Fibroblast of pulmonary artery (primary cell): ENCODE data around the gene PNPLA7.

Source experiments
- DNase-seq: peaks from one replicate; pipeline ENCODE4 v3.0.0-alpha.2; 2010; ENCODE audit warnings: low read depth
- H3K4me3 ChIP-seq: replicated peaks from 2 replicates; pipeline ENCODE4 v1.5.1; 2011; ENCODE audit warnings: low read depth, mild to moderate bottlenecking, control low read depth, low read length, moderate library complexity
- CTCF ChIP-seq: IDR thresholded peaks from 2 replicates; pipeline ENCODE4 v1.5.1; 2011; ENCODE audit warnings: mild to moderate bottlenecking, control low read depth, low read length, inconsistent platforms; ENCODE audit errors: missing control alignments

The PNPLA7 gene

GRCh38 chr9:137449931-137450538, 100.2 kb downstream of the PNPLA7 start:
- no peak overlapping the region for H3K4me3 ChIP-seq
- TF ChIP-seq CTCF: no peak
- no peak for DNase-seq

- no peak for DNase-seq
- no peak overlapping the region for H3K4me3 ChIP-seq
- no peak for TF ChIP-seq CTCF
Observed at GRCh38 chr9:137449081-137449844, 100.9 kb downstream of the PNPLA7 start.

- TF ChIP-seq CTCF: no peak
- no peak for DNase-seq
- no peak overlapping the region for H3K4me3 ChIP-seq
Observed at GRCh38 chr9:137448602-137448962, 101.6 kb downstream of the PNPLA7 start.

DNA sequence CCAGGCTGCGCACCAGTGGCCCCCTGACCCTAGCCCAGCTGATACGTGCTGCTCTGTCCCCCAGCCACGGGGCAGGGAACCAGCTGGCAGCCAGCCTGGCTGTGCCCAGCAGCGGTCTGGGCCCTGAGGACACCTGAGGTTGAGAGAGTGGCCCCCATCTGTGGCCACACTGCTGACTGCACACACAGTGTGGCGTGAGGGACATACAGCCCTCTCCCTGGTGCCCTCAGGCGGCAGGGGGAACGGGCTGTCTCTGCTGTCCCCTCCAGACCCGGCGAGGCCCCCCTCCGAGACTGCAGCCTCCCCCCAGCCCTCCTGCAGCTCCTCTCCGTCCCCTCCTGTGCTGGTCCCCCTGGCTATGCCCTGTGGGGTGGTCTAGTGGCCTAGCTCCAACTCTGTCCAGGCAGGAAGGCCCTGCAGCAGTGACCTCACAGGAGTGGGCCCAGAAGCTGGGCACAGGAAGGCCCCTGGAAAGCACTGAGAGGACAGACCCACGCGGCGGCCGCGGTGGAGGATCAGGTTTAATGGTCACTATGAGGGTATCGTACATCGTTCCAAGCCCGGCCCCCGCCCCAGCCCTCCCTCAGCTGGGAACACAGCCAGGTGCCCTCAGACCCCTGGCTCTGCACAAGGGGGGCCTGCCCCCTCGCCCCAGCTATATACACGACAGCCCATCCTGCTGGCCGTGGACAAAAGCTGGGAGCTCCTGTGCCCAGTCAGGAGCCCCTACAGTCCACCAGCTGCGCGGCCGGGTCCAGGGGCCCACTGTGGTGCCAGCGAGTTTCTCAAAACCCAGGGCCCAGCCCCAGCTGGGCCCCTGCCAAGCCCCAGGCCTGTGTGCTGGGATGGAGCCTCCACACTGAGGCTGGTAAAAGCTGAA, 102.2 kb downstream of the PNPLA7 start:
- TF ChIP-seq CTCF: no peak
- DNase-seq: no peak
- H3K4me3 ChIP-seq: no peak overlapping the region

GRCh38 chr9:137446851-137447471, 103.2 kb downstream of the PNPLA7 start:
- H3K4me3 ChIP-seq: no peak overlapping the region
- no peak for DNase-seq
- no peak for TF ChIP-seq CTCF

- no peak overlapping the region for H3K4me3 ChIP-seq
- TF ChIP-seq CTCF: no peak
- DNase-seq: no peak
Observed at GRCh38 chr9:137445930-137446431, 104.2 kb downstream of the PNPLA7 start.
